ENCODE results near the gene CALML4.
"Not testable (repeated sequence)": the region's sequence is repeated elsewhere in the genome, so short reads cannot be mapped to it uniquely, and the experiment has no call there.

The CALML4 gene

GRCh38 chr15:68213991-68214837, 9.1 kb upstream of the CALML4 start:
- Histone ChIP-seq H3K4me1 (ENCODE audit: control insufficient read depth, insufficient read depth, low read length, unreplicated experiment) (no peaks in the 10 kb centered on the region), H3K27ac (ENCODE audit: low read depth, low read length) (no peak overlapping the region), H3K27me3 (ENCODE audit: insufficient read depth, low read length) (no peaks in the 10 kb centered on the region), H3K79me2 (ENCODE audit: control insufficient read depth, insufficient read depth, low read length, unreplicated experiment) (peaks cover 20% of the 10 kb centered on the region), H3K36me3 (ENCODE audit: insufficient read depth, low read length) (peaks cover 8% of the 10 kb centered on the region; the same call in 1 of the 2 replicates), H3K4me3 (ENCODE audit: low read depth, low read length) (no peak overlapping the region), H2AFZ (ENCODE audit: low read length, unreplicated experiment) (no peak overlapping the region)

GRCh38 chr15:68213491-68213845, 8.3 kb upstream of the CALML4 start:
- H3K79me2 ChIP-seq (ENCODE audit: control insufficient read depth, insufficient read depth, low read length, unreplicated experiment), result peaks cover 12% of the 10 kb centered on the region
- not testable (repeated sequence) for H3K4me1 ChIP-seq (ENCODE audit: control insufficient read depth, insufficient read depth, low read length, unreplicated experiment); H3K27ac ChIP-seq (ENCODE audit: low read depth, low read length); H3K27me3 ChIP-seq (ENCODE audit: insufficient read depth, low read length); H3K36me3 ChIP-seq (ENCODE audit: insufficient read depth, low read length); H3K4me3 ChIP-seq (ENCODE audit: low read depth, low read length); H2AFZ ChIP-seq (ENCODE audit: low read length, unreplicated experiment)

GRCh38 chr15:68211656-68212320, 6.7 kb upstream of the CALML4 start:
- Histone ChIP-seq H3K4me3 (ENCODE audit: low read depth, low read length) (no peak overlapping the region), H2AFZ (ENCODE audit: low read length, unreplicated experiment) (no peak overlapping the region), H3K27me3 (ENCODE audit: insufficient read depth, low read length) (no peaks in the 10 kb centered on the region), H3K79me2 (ENCODE audit: control insufficient read depth, insufficient read depth, low read length, unreplicated experiment) (no peaks in the 10 kb centered on the region), H3K36me3 (ENCODE audit: insufficient read depth, low read length) (no peaks in the 10 kb centered on the region), H3K4me1 (ENCODE audit: control insufficient read depth, insufficient read depth, low read length, unreplicated experiment) (no peaks in the 10 kb centered on the region), H3K27ac (ENCODE audit: low read depth, low read length) (no peak overlapping the region)

- Histone ChIP-seq H3K4me3 (ENCODE audit: low read depth, low read length) (no peak overlapping the region), H3K27ac (ENCODE audit: low read depth, low read length) (no peak overlapping the region), H3K27me3 (ENCODE audit: insufficient read depth, low read length) (no peaks in the 10 kb centered on the region), H2AFZ (ENCODE audit: low read length, unreplicated experiment) (no peak overlapping the region), H3K79me2 (ENCODE audit: control insufficient read depth, insufficient read depth, low read length, unreplicated experiment) (no peaks in the 10 kb centered on the region), H3K36me3 (ENCODE audit: insufficient read depth, low read length) (no peaks in the 10 kb centered on the region), H3K4me1 (ENCODE audit: control insufficient read depth, insufficient read depth, low read length, unreplicated experiment) (no peaks in the 10 kb centered on the region)
Measured at GRCh38 chr15:68210821-68211655, 5.9 kb upstream of the CALML4 start.

GRCh38 chr15:68210409-68210756, 5.3 kb upstream of the CALML4 start:
- peaks cover 2% of the 10 kb centered on the region for H3K4me1 ChIP-seq (ENCODE audit: control insufficient read depth, insufficient read depth, low read length, unreplicated experiment)
- H3K4me3 ChIP-seq (ENCODE audit: low read depth, low read length), result no peak overlapping the region
- no peaks in the 10 kb centered on the region for H3K79me2 ChIP-seq (ENCODE audit: control insufficient read depth, insufficient read depth, low read length, unreplicated experiment)
- H3K27ac ChIP-seq (ENCODE audit: low read depth, low read length), result no peak overlapping the region
- no peaks in the 10 kb centered on the region for H3K27me3 ChIP-seq (ENCODE audit: insufficient read depth, low read length)
- H2AFZ ChIP-seq (ENCODE audit: low read length, unreplicated experiment), result no peak overlapping the region
- no peaks in the 10 kb centered on the region for H3K36me3 ChIP-seq (ENCODE audit: insufficient read depth, low read length)

- H3K27ac ChIP-seq (ENCODE audit: low read depth, low read length), result no peak overlapping the region
- peaks cover under 1% of the 10 kb centered on the region for H3K79me2 ChIP-seq (ENCODE audit: control insufficient read depth, insufficient read depth, low read length, unreplicated experiment)
Measured at GRCh38 chr15:68209735-68210408, 4.7 kb upstream of the CALML4 start.

GRCh38 chr15:68209272-68209671, 4.1 kb upstream of the CALML4 start:
- H3K79me2 ChIP-seq (ENCODE audit: control insufficient read depth, insufficient read depth, low read length, unreplicated experiment), result peaks cover 3% of the 10 kb centered on the region
- no peak overlapping the region for H2AFZ ChIP-seq (ENCODE audit: low read length, unreplicated experiment)
- no peak overlapping the region for H3K4me3 ChIP-seq (ENCODE audit: low read depth, low read length)
- H3K36me3 ChIP-seq (ENCODE audit: insufficient read depth, low read length), result no peaks in the 10 kb centered on the region
- H3K27ac ChIP-seq (ENCODE audit: low read depth, low read length), result no peak overlapping the region
- no peaks in the 10 kb centered on the region for H3K27me3 ChIP-seq (ENCODE audit: insufficient read depth, low read length)
- H3K4me1 ChIP-seq (ENCODE audit: control insufficient read depth, insufficient read depth, low read length, unreplicated experiment), result peaks cover 4% of the 10 kb centered on the region

More at GRCh38 chr15:68209735-68210408, 4.7 kb upstream of the CALML4 start:
- H3K27me3 ChIP-seq (ENCODE audit: insufficient read depth, low read length), result no peaks in the 10 kb centered on the region
- H3K4me1 ChIP-seq (ENCODE audit: control insufficient read depth, insufficient read depth, low read length, unreplicated experiment), result peaks cover 4% of the 10 kb centered on the region
- no peaks in the 10 kb centered on the region for H3K36me3 ChIP-seq (ENCODE audit: insufficient read depth, low read length)
- H3K4me3 ChIP-seq (ENCODE audit: low read depth, low read length), result no peak overlapping the region
- no peak overlapping the region for H2AFZ ChIP-seq (ENCODE audit: low read length, unreplicated experiment)

- Histone ChIP-seq H2AFZ (ENCODE audit: low read length, unreplicated experiment) (no peak overlapping the region), H3K27me3 (ENCODE audit: insufficient read depth, low read length) (no peaks in the 10 kb centered on the region), H3K4me3 (ENCODE audit: low read depth, low read length) (no peak overlapping the region), H3K4me1 (ENCODE audit: control insufficient read depth, insufficient read depth, low read length, unreplicated experiment) (peaks cover 4% of the 10 kb centered on the region), H3K27ac (ENCODE audit: low read depth, low read length) (no peak overlapping the region), H3K79me2 (ENCODE audit: control insufficient read depth, insufficient read depth, low read length, unreplicated experiment) (peaks cover 3% of the 10 kb centered on the region), H3K36me3 (ENCODE audit: insufficient read depth, low read length) (no peaks in the 10 kb centered on the region)
Measured at GRCh38 chr15:68208636-68209240, 3.6 kb upstream of the CALML4 start.

GRCh38 chr15:68208136-68208535, 3.0 kb upstream of the CALML4 start:
- Histone ChIP-seq H3K36me3 (ENCODE audit: insufficient read depth, low read length) (no peaks in the 10 kb centered on the region), H3K27ac (ENCODE audit: low read depth, low read length) (no peak overlapping the region), H2AFZ (ENCODE audit: low read length, unreplicated experiment) (no peak overlapping the region), H3K4me3 (ENCODE audit: low read depth, low read length) (no peak overlapping the region), H3K4me1 (ENCODE audit: control insufficient read depth, insufficient read depth, low read length, unreplicated experiment) (peaks cover 4% of the 10 kb centered on the region), H3K27me3 (ENCODE audit: insufficient read depth, low read length) (no peaks in the 10 kb centered on the region), H3K79me2 (ENCODE audit: control insufficient read depth, insufficient read depth, low read length, unreplicated experiment) (peaks cover 3% of the 10 kb centered on the region)

Data from ACC112 (cell line).